GM12865 (cell line): ENCODE measurements around the gene DCTN2.
A peak's percentile ranks its signal among the peaks of the same experiment; 100 is the strongest.

Source experiments
- DNase-seq: peaks from one replicate; pipeline ENCODE4 v3.0.0; 2010; ENCODE audit warnings: low read depth
- H3K4me3 ChIP-seq: 2 replicates; pipeline ENCODE4 v1.5.1; 2011; ENCODE audit warnings: mild to moderate bottlenecking, low read depth, low read length, control low read depth
- CTCF ChIP-seq: IDR thresholded peaks from 2 replicates; pipeline ENCODE4 v1.5.1; 2011; ENCODE audit warnings: low read length, control low read depth, low read depth, inconsistent platforms; ENCODE audit not compliant: insufficient read depth; ENCODE audit errors: missing control alignments

Gene DCTN2

GRCh38 chr12:57490126-57490525, 56.9 kb downstream of the DCTN2 start:
- TF ChIP-seq CTCF: no peak
- H3K4me3 ChIP-seq: no peak overlapping the region
- DNase-seq: no peak

- DNase-seq: no peak
- TF ChIP-seq CTCF: no peak
- peak overlapping the region; percentile 82 for H3K4me3 ChIP-seq
These were observed 57.8 kb downstream of the DCTN2 start for GRCh38 chr12:57489157-57489641.

- peak; percentile 31 for DNase-seq
- TF ChIP-seq CTCF: no peak
- peak overlapping the region; percentile 82 for H3K4me3 ChIP-seq
These were observed 58.4 kb downstream of the DCTN2 start for GRCh38 chr12:57488402-57489156.

- no peak for TF ChIP-seq CTCF
- DNase-seq: peak; percentile 97
- peak within 1 kb of the TSS; percentile 82 for H3K4me3 ChIP-seq
These were observed 59.2 kb downstream of the DCTN2 start, which contains the start of gene MARS1 for GRCh38 chr12:57487597-57488401. Gene MARS1, plus strand, starts transcription at chr12:57488068. Its CDS starts 23 bp downstream, at chr12:57488091.

GRCh38 chr12:57487055-57487596, 59.9 kb downstream of the DCTN2 start:
- DNase-seq: no peak
- no peak for TF ChIP-seq CTCF
- H3K4me3 ChIP-seq: peak overlapping the region; percentile 82; the same call in 1 of the 2 replicates

- no peak for TF ChIP-seq CTCF
- DNase-seq: no peak
- no peak overlapping the region for H3K4me3 ChIP-seq
These were observed 61.3 kb downstream of the DCTN2 start for GRCh38 chr12:57485695-57486094.
